Lung (tissue), 12 donors: ENCODE data around the gene NFKBIE. TPM values are rescaled to one million over a fixed set of nuclear protein-coding genes. Genes with fewer than 3 reads are reported as not detected.

ENCODE experiments used
- ATAC-seq: fragments of 200-7000 bp; cut with Tn5 transposase; one replicate; pipeline ENCODE4 v1.9.1; 2020; ENCODE audit warnings: moderate number of reproducible peaks; ENCODE audit not compliant: insufficient read depth, low FRiP score
- DNase-seq, 3 donors: peaks; one replicate each; pipeline ENCODE4 v3.0.0-alpha.2; 2013 to 2017
- H3K27ac ChIP-seq, 2 donors: one replicate each; pipeline ENCODE4 v1.5.1; 2013; ENCODE audit warnings: mild to moderate bottlenecking in 2 of 2, moderate library complexity in 2 of 2, control low read depth in 1 of 2, inconsistent platforms in 1 of 2, low read depth in 1 of 2, low read length in 1 of 2
- H3K27me3 ChIP-seq, 3 donors: one replicate each; pipeline ENCODE4 v1.5.1; 2013; ENCODE audit warnings: low read length in 2 of 3; ENCODE audit not compliant: control insufficient read depth in 3 of 3, insufficient read depth in 3 of 3
- H3K36me3 ChIP-seq, 4 donors: one replicate each; pipeline ENCODE4 v1.5.1; 2013; ENCODE audit warnings: low read length in 4 of 4, mild to moderate bottlenecking in 1 of 4, moderate library complexity in 1 of 4; ENCODE audit not compliant: control insufficient read depth in 4 of 4, insufficient read depth in 4 of 4
- H3K4me1 ChIP-seq, 5 donors: one replicate each; pipeline ENCODE4 v1.5.1; 2013; ENCODE audit warnings: low read length in 5 of 5, mild to moderate bottlenecking in 2 of 5, moderate library complexity in 1 of 5; ENCODE audit not compliant: control insufficient read depth in 5 of 5, insufficient read depth in 5 of 5
- H3K4me3 ChIP-seq: one replicate; pipeline ENCODE4 v1.5.1; 2013; ENCODE audit warnings: mild to moderate bottlenecking, control low read depth, moderate library complexity
- H3K9ac ChIP-seq, 2 donors: one replicate each; pipeline ENCODE4 v1.5.1; 2013; ENCODE audit warnings: low read length in 2 of 2, control low read depth in 1 of 2; ENCODE audit not compliant: insufficient read depth in 1 of 2
- H3K9me3 ChIP-seq, 4 donors: one replicate each; pipeline ENCODE4 v1.5.1; 2013; ENCODE audit warnings: low read length in 3 of 4, mild to moderate bottlenecking in 1 of 4, moderate library complexity in 1 of 4; ENCODE audit not compliant: control insufficient read depth in 4 of 4, insufficient read depth in 3 of 4
- CTCF ChIP-seq: IDR thresholded peaks from 2 replicates; pipeline ENCODE4 v1.5.1; 2012; ENCODE audit warnings: mild to moderate bottlenecking; ENCODE audit errors: control extremely low read depth, extremely low read depth
- WGBS, 2 donors: extraction: QIAGEN DNeasy Blood & Tissue Kit; methylation state at CpG; one replicate each; pipeline ENCODE4 v1.1.7; 2013; 5-methylcytosine and 5-hydroxymethylcytosine counted together
- polyA plus RNA-seq, 2 donors: library from polyadenylated mRNA; stranded (reverse); fragments of 200-250 nt; gene quantifications; one replicate each; pipeline ENCODE4 v1.2.1, GENCODE V29; 2013
- total RNA-seq, 2 donors: library from RNA; depleted of rRNA in 1 of 2; stranded (reverse); fragments of >200 nt in 1 of 2; gene quantifications; one replicate each; pipeline ENCODE4 v1.2.1, GENCODE V29; 2014 to 2021
- donor health status: control.
- donor health status: control.
- donor health status: Bipolar disorder and iron deficiency.
- donor health status: healthy.
- donor health status: DM: yes; HTN: yes; CAD: no.

The NFKBIE gene
- total and polyA plus RNA-seq, 4 donors = 13.1 to 40.6 (median 20.4) TPM

- peaks cover 5 to 33% (median 22%) of the 10 kb centered on the region in 4 donors for H3K36me3 ChIP-seq
- H3K9me3 ChIP-seq = no peaks in the 10 kb centered on the region
- no peak for ATAC-seq
- H3K4me3 ChIP-seq = no peak overlapping the region
- no peak overlapping the region for H3K27ac ChIP-seq
- H3K9ac ChIP-seq = no peak overlapping the region
- no peak for TF ChIP-seq CTCF
- peaks cover 0 to 36% (median 17%) of the 10 kb centered on the region in 5 donors for H3K4me1 ChIP-seq
- no peak for DNase-seq
- 93 to 97% methylated on average over 3 of the region's 3 CpGs for WGBS, 2 donors
- no peaks in the 10 kb centered on the region for H3K27me3 ChIP-seq
These were observed 6.4 kb downstream of the NFKBIE start for GRCh38 chr6:44258921-44259320.

GRCh38 chr6:44258325-44258863 is 7.0 kb downstream of the NFKBIE start:
- Histone ChIP-seq H3K27ac (peak overlapping the region; percentile 89), H3K9me3 (no peaks in the 10 kb centered on the region), H3K4me3 (no peak overlapping the region), H3K9ac (no peak overlapping the region), H3K4me1 (peaks cover 0 to 31% (median 12%) of the 10 kb centered on the region in 5 donors), H3K27me3 (no peaks in the 10 kb centered on the region), H3K36me3 (peaks cover 10 to 35% (median 26%) of the 10 kb centered on the region in 4 donors)
- 84 to 88% methylated on average over 9 of the region's 9 CpGs for WGBS, 2 donors
- ATAC-seq (no peak), DNase-seq (no peak)
- no peak for TF ChIP-seq CTCF

GRCh38 chr6:44257753-44258324 is 7.5 kb downstream of the NFKBIE start:
- H3K4me1 ChIP-seq = peaks cover 0 to 25% (median 9%) of the 10 kb centered on the region in 5 donors
- H3K4me3 ChIP-seq = peak overlapping the region; percentile 51
- no peak for ATAC-seq
- DNase-seq = no peak
- H3K9ac ChIP-seq = peak overlapping the region; percentile 39 to 50
- 31 to 39% methylated on average over 15 of the region's 15 CpGs for WGBS, 2 donors
- H3K27me3 ChIP-seq = no peaks in the 10 kb centered on the region
- H3K27ac ChIP-seq = peak overlapping the region; percentile 89
- H3K9me3 ChIP-seq = no peaks in the 10 kb centered on the region
- H3K36me3 ChIP-seq = peaks cover 15 to 40% (median 29%) of the 10 kb centered on the region in 4 donors
- no peak for TF ChIP-seq CTCF
